Measurements from ENCODE around the gene KLHL30. TPM values are rescaled to one million over a fixed set of nuclear protein-coding genes. Genes with fewer than 3 reads are reported as not detected.

The KLHL30 gene
- total RNA-seq, 1 donor from 2014 or later, result 0.25 TPM

DNA sequence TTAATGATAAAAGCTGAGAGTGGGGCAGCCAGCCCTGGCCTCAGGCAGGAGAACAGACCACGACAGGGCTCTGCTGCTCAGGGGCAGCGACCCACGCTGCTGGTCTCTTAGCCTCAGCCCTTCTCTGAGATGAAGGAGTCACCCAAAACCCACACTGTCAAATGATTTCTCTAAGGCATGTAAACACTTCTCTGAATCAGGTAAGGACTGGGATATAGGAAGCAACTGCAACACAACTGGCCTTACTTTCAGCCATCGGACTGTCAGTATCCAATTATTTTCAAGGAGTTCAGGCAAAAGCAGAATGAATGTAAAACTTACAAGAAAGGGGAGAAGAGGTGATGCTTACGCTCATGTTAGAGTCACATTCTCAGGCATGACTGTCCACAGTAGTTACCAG lies 42.1 kb downstream of the KLHL30 start:
- H3K4me3 ChIP-seq, result no peak overlapping the region

DNA sequence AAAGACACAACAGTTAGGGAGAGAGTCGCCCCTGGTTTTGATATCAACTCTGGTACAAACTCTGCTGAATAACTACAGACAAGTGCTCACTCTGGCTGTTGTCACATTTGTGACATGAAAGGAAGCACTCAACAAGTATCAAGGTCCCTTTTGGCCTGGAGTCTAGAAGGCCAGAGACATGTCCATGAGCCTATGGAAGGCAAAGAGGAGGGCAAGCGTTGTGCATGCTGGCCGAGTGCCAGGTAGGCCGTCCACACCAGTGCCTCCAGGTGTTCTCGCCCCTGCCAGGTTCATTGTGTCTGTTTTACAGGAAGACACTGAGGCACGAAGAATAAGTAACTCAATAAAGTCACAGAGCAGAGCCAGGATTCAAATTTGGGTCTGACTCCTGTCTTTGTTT lies 43.9 kb downstream of the KLHL30 start:
- H3K27me3 ChIP-seq, result no peaks in the 10 kb centered on the region
- intact Hi-C loops (cut with DNase I), result no loop called here
- TF ChIP-seq, protein P1, sequence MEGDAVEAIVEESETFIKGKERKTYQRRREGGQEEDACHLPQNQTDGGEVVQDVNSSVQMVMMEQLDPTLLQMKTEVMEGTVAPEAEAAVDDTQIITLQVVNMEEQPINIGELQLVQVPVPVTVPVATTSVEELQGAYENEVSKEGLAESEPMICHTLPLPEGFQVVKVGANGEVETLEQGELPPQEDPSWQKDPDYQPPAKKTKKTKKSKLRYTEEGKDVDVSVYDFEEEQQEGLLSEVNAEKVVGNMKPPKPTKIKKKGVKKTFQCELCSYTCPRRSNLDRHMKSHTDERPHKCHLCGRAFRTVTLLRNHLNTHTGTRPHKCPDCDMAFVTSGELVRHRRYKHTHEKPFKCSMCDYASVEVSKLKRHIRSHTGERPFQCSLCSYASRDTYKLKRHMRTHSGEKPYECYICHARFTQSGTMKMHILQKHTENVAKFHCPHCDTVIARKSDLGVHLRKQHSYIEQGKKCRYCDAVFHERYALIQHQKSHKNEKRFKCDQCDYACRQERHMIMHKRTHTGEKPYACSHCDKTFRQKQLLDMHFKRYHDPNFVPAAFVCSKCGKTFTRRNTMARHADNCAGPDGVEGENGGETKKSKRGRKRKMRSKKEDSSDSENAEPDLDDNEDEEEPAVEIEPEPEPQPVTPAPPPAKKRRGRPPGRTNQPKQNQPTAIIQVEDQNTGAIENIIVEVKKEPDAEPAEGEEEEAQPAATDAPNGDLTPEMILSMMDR (IDR thresholded peaks at IDR 0.05), result no peak
- no peak for TF ChIP-seq POLR2A (IDR thresholded peaks at IDR 0.05)
- no peak for TF ChIP-seq POLR2AphosphoS5 (IDR thresholded peaks at IDR 0.05; ENCODE audit: insufficient read depth in 1 of 2, low read depth in 1 of 2)
- no peaks in the 10 kb centered on the region for H3K9me3 ChIP-seq
- no peaks in the 10 kb centered on the region for H3K4me1 ChIP-seq
- DNase-seq (ENCODE audit: extremely low spot score in 2 of 2), result no peak
- no peak overlapping the region for H3K27ac ChIP-seq
- H3K36me3 ChIP-seq, result peaks cover 0 to 99% of the 10 kb centered on the region in 2 donors
- H3K4me3 ChIP-seq, result no peak overlapping the region

More for the DNA sequence above, 42.1 kb downstream of the KLHL30 start:
- no peak for DNase-seq (ENCODE audit: extremely low spot score in 2 of 2)
- Histone ChIP-seq H3K27ac (no peak overlapping the region), H3K9me3 (no peaks in the 10 kb centered on the region), H3K27me3 (no peaks in the 10 kb centered on the region), H3K36me3 (peaks cover 0 to 89% of the 10 kb centered on the region in 2 donors), H3K4me1 (no peaks in the 10 kb centered on the region)
- TF ChIP-seq, protein P1 (IDR thresholded peaks at IDR 0.05), result no peak
- TF ChIP-seq POLR2A (IDR thresholded peaks at IDR 0.05) (no peak), POLR2AphosphoS5 (IDR thresholded peaks at IDR 0.05; ENCODE audit: insufficient read depth in 1 of 2, low read depth in 1 of 2) (no peak)
- intact Hi-C loops (cut with DNase I), result no loop called here

DNA sequence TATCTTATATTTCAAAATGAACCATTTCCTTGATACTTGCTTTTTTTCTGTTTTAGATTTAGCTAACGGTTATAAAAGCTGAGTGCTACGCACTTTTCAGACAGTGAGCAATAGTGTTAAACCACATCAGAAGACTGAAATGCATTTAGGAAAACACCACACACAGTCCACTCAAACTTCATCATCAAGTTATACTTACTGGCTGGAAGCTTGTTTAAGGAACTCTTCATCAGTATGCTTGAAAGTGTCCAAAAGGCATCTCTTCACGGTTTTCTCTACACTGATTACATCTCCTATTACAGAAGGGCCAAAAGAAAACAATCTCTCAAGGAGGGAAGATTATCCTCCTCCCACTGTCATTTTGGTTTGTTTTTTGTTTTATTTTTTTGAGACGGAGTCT lies 45.4 kb downstream of the KLHL30 start:
- TF ChIP-seq, protein P1 (IDR thresholded peaks at IDR 0.05), result no peak
- TF ChIP-seq POLR2A (IDR thresholded peaks at IDR 0.05) (no peak), POLR2AphosphoS5 (IDR thresholded peaks at IDR 0.05; ENCODE audit: insufficient read depth in 1 of 2, low read depth in 1 of 2) (no peak)
- Histone ChIP-seq H3K9me3 (no peaks in the 10 kb centered on the region), H3K4me3 (no peak overlapping the region), H3K27me3 (no peaks in the 10 kb centered on the region), H3K36me3 (peaks cover 0 to 99% of the 10 kb centered on the region in 2 donors), H3K4me1 (no peaks in the 10 kb centered on the region), H3K27ac (no peak overlapping the region)
- no peak for DNase-seq (ENCODE audit: extremely low spot score in 2 of 2)
- intact Hi-C loops (cut with DNase I), result no loop called here

DNA sequence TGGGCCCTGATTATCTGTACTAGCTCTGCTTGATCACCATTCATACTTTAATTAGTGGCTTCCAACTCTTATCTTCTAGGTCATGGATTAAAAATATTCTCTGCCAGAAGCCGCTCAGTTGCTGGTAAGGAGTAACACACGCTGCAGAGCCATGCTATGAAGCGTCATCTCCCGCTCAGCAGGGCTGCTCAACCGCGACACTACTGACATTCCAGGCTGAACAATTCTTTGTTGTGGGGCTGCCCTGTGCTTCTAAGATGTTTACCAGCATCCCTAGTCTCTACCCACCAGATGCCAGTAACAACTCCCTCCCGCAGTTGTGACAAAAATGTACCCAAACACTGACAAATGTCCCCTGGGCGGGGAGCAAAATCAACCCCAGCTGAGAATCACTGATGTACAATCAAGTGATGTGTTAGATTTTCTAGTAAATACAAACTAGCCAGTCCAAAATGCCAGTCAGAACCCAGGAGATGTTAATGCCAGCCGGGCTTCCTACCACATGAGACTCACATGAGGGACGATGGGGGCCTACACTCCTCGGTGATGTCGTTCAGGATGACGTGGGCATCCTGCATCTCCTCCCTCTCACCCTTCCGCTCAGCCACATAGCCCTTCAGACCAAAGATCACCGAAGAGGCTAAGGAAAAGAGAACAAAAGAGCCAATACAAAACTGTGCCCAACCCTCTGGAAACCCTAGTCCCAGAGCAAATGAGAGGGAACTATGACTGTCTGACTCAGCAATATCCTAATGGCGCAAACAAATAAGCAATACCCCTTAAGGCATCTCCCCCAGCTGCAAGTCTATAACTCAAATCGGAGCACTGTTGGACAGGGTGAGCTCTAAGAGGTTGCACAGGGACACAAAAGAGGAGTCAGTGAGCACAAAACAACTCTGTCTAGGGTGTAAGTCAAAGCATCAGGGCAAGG lies 49.4 kb downstream of the KLHL30 start:
- TF ChIP-seq POLR2A (IDR thresholded peaks at IDR 0.05), result no peak
- TF ChIP-seq, protein P1 (IDR thresholded peaks at IDR 0.05), result no peak
- no peak for TF ChIP-seq POLR2AphosphoS5 (IDR thresholded peaks at IDR 0.05; ENCODE audit: insufficient read depth in 1 of 2, low read depth in 1 of 2)
- H3K4me3 ChIP-seq, result no peak overlapping the region
- intact Hi-C loops (cut with DNase I), result no loop called here
- no peaks in the 10 kb centered on the region for H3K4me1 ChIP-seq
- H3K27me3 ChIP-seq, result no peaks in the 10 kb centered on the region
- no peak for DNase-seq (ENCODE audit: extremely low spot score in 2 of 2)
- H3K36me3 ChIP-seq, result peaks cover 0 to 92% of the 10 kb centered on the region in 2 donors
- no peak overlapping the region for H3K27ac ChIP-seq
- H3K9me3 ChIP-seq, result no peaks in the 10 kb centered on the region

DNA sequence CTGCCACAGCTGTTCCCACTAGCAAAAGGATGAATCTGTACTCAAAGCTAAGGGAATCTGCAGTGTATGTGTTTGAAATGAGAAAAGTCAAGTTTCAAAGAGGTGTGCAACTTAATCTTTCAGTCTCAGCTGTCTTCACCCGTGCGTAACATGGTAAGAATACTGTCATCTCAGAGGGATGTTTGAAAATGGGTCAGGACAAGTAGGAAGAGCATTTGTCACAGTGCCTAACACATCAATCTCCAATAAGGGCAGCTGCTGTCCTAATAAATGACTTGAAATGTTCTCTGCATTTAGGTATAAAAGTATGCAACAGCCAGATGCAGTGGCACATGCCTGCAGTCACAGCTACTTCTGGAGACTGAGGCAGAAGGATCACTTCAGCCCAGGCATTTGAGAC lies 52.0 kb downstream of the KLHL30 start:
- Histone ChIP-seq H3K4me1 (no peaks in the 10 kb centered on the region), H3K4me3 (no peak overlapping the region), H3K27me3 (no peaks in the 10 kb centered on the region), H3K36me3 (peaks cover 0 to 79% of the 10 kb centered on the region in 2 donors), H3K9me3 (no peaks in the 10 kb centered on the region), H3K27ac (no peak overlapping the region)
- TF ChIP-seq, protein P1 (IDR thresholded peaks at IDR 0.05), result no peak
- TF ChIP-seq POLR2A (IDR thresholded peaks at IDR 0.05) (no peak), POLR2AphosphoS5 (IDR thresholded peaks at IDR 0.05; ENCODE audit: insufficient read depth in 1 of 2, low read depth in 1 of 2) (no peak)
- intact Hi-C loops (cut with DNase I), result no loop called here
- DNase-seq (ENCODE audit: extremely low spot score in 2 of 2), result no peak

Measured in vagina (tissue), 2 donors.